ENCODE results near the gene SERGEF. TPM values are rescaled to one million over a fixed set of nuclear protein-coding genes. Genes with fewer than 3 reads are reported as not detected.

Gene SERGEF
- total RNA-seq, 1 experiment from 2014 or later = 28.7 TPM

- Histone ChIP-seq H3K9me3 (ENCODE audit: insufficient read depth, low read depth) (no peaks in the 10 kb centered on the region), H2AFZ (no peak overlapping the region), H3K9me2 (ENCODE audit: insufficient read depth) (no peaks in the 10 kb centered on the region), H3K4me2 (no peak overlapping the region), H3K79me2 (ENCODE audit: low read depth) (no peaks in the 10 kb centered on the region), H3F3A (ENCODE audit: insufficient read depth, low read depth) (no peaks in the 10 kb centered on the region), H4K20me1 (ENCODE audit: insufficient read depth) (no peaks in the 10 kb centered on the region), H3K4me3 (no peak overlapping the region), H3K36me3 (ENCODE audit: low read depth) (no peaks in the 10 kb centered on the region), H3K27ac (no peak overlapping the region), H3K4me1 (replicated peaks; ENCODE audit: insufficient read depth) (no peaks in the 10 kb centered on the region), H3K27me3 (ENCODE audit: insufficient read depth, low read depth) (peaks cover 44% of the 10 kb centered on the region)
- no TSS peak for BruUV-seq (replicated peaks)
- TF ChIP-seq EZH2 (IDR thresholded peaks at IDR 0.05; ENCODE audit: low read depth) = no peak
- no peak for TF ChIP-seq CTCF (conservative IDR thresholded peaks at IDR 0.05)
- intact Hi-C loops (cut with micrococcal nuclease; ENCODE audit: unreplicated experiment) = no loop called here
- CTCF ChIA-PET = no interaction called here
- POLR2A ChIA-PET (ENCODE audit: unreplicated experiment) = no interaction called here
- DNase-seq = no peak
These were observed 264.8 kb downstream of the SERGEF start for GRCh38 chr11:17748044-17748443.

- H3K4me2 ChIP-seq = no peak overlapping the region
- H3F3A ChIP-seq (ENCODE audit: insufficient read depth, low read depth) = no peaks in the 10 kb centered on the region
- no TSS peak for BruUV-seq (replicated peaks)
- H3K27ac ChIP-seq = no peak overlapping the region
- H3K9me2 ChIP-seq (ENCODE audit: insufficient read depth) = no peaks in the 10 kb centered on the region
- peaks cover 37% of the 10 kb centered on the region for H3K27me3 ChIP-seq (ENCODE audit: insufficient read depth, low read depth)
- H3K9me3 ChIP-seq (ENCODE audit: insufficient read depth, low read depth) = no peaks in the 10 kb centered on the region
- TF ChIP-seq CTCF (conservative IDR thresholded peaks at IDR 0.05) (no peak), EZH2 (IDR thresholded peaks at IDR 0.05; ENCODE audit: low read depth) (no peak)
- H2AFZ ChIP-seq = no peak overlapping the region
- peak in 1 of 2 experiments; percentile 26 for DNase-seq
- H3K36me3 ChIP-seq (ENCODE audit: low read depth) = no peaks in the 10 kb centered on the region
- CTCF ChIA-PET = interaction anchor here (0.6 kb wide), 2 partner anchors 227 to 469 kb away, joined by 3 to 6 read pairs; no protein-coding TSS in a partner anchor
- H3K4me1 ChIP-seq (replicated peaks; ENCODE audit: insufficient read depth) = no peaks in the 10 kb centered on the region
- intact Hi-C loops (cut with micrococcal nuclease; ENCODE audit: unreplicated experiment) = no loop called here
- POLR2A ChIA-PET (ENCODE audit: unreplicated experiment) = no interaction called here
- no peaks in the 10 kb centered on the region for H4K20me1 ChIP-seq (ENCODE audit: insufficient read depth)
- no peak overlapping the region for H3K4me3 ChIP-seq
- no peaks in the 10 kb centered on the region for H3K79me2 ChIP-seq (ENCODE audit: low read depth)
These were observed 265.5 kb downstream of the SERGEF start for GRCh38 chr11:17747131-17747955.

GRCh38 chr11:17746096-17746495 is 266.8 kb downstream of the SERGEF start:
- Histone ChIP-seq H3K27me3 (ENCODE audit: insufficient read depth, low read depth) (peaks cover 25% of the 10 kb centered on the region), H3K9me2 (ENCODE audit: insufficient read depth) (no peaks in the 10 kb centered on the region), H3K9me3 (ENCODE audit: insufficient read depth, low read depth) (no peaks in the 10 kb centered on the region), H2AFZ (no peak overlapping the region), H3K79me2 (ENCODE audit: low read depth) (no peaks in the 10 kb centered on the region), H3K4me2 (no peak overlapping the region), H3K4me3 (no peak overlapping the region), H3F3A (ENCODE audit: insufficient read depth, low read depth) (no peaks in the 10 kb centered on the region), H4K20me1 (ENCODE audit: insufficient read depth) (no peaks in the 10 kb centered on the region), H3K4me1 (replicated peaks; ENCODE audit: insufficient read depth) (no peaks in the 10 kb centered on the region), H3K36me3 (ENCODE audit: low read depth) (no peaks in the 10 kb centered on the region), H3K27ac (no peak overlapping the region)
- TF ChIP-seq CTCF (conservative IDR thresholded peaks at IDR 0.05) (no peak), EZH2 (IDR thresholded peaks at IDR 0.05; ENCODE audit: low read depth) (no peak)
- no TSS peak for BruUV-seq (replicated peaks)
- no peak for DNase-seq
- POLR2A ChIA-PET (ENCODE audit: unreplicated experiment) = no interaction called here
- intact Hi-C loops (cut with micrococcal nuclease; ENCODE audit: unreplicated experiment) = no loop called here
- CTCF ChIA-PET = no interaction called here

Measured in PC-9 (cell line).